ENCODE data around the gene FBP1.
A peak's percentile ranks its signal among the peaks of the same experiment; 100 is the strongest.

Gene FBP1

GRCh38 chr9:94639061-94639998, at the start of gene FBP1:
FBP1 (minus strand) TSS chr9:94639518; CDS start chr9:94639310, 208 bp downstream.
- H3K27ac ChIP-seq: no peak within 1 kb of the TSS
- TF ChIP-seq CTCF (IDR thresholded peaks at IDR 0.05) (no peak), ZFX (IDR thresholded peaks at IDR 0.05; ENCODE audit: borderline replicate concordance) (no peak)

GRCh38 chr9:94687451-94687850, 48.1 kb upstream of the FBP1 start:
- H3K27ac ChIP-seq: no peak overlapping the region
- TF ChIP-seq ZFX (IDR thresholded peaks at IDR 0.05; ENCODE audit: borderline replicate concordance): no peak
- no peak for TF ChIP-seq CTCF (IDR thresholded peaks at IDR 0.05)

- no peak overlapping the region for H3K27ac ChIP-seq
- TF ChIP-seq CTCF (IDR thresholded peaks at IDR 0.05): no peak
- no peak for TF ChIP-seq ZFX (IDR thresholded peaks at IDR 0.05; ENCODE audit: borderline replicate concordance)
These were observed 46.0 kb upstream of the FBP1 start for GRCh38 chr9:94685359-94685758.

GRCh38 chr9:94681508-94681907, 42.2 kb upstream of the FBP1 start:
- H3K27ac ChIP-seq: no peak overlapping the region
- no peak for TF ChIP-seq ZFX (IDR thresholded peaks at IDR 0.05; ENCODE audit: borderline replicate concordance)
- peak; percentile 80 for TF ChIP-seq CTCF (IDR thresholded peaks at IDR 0.05)

GRCh38 chr9:94680621-94681020, 41.3 kb upstream of the FBP1 start:
- H3K27ac ChIP-seq: no peak overlapping the region
- TF ChIP-seq CTCF (IDR thresholded peaks at IDR 0.05): no peak
- TF ChIP-seq ZFX (IDR thresholded peaks at IDR 0.05; ENCODE audit: borderline replicate concordance): no peak

- TF ChIP-seq CTCF (IDR thresholded peaks at IDR 0.05) (no peak), ZFX (IDR thresholded peaks at IDR 0.05; ENCODE audit: borderline replicate concordance) (no peak)
These were observed 40.7 kb upstream of the FBP1 start for GRCh38 chr9:94680020-94680419.

GRCh38 chr9:94679587-94679986, 40.3 kb upstream of the FBP1 start:
- H3K27ac ChIP-seq: no peak overlapping the region
- no peak for TF ChIP-seq CTCF (IDR thresholded peaks at IDR 0.05)
- no peak for TF ChIP-seq ZFX (IDR thresholded peaks at IDR 0.05; ENCODE audit: borderline replicate concordance)

More at GRCh38 chr9:94680020-94680419, 40.7 kb upstream of the FBP1 start:
- no peak overlapping the region for H3K27ac ChIP-seq

All from 22Rv1 (cell line).